Smooth muscle cell (in vitro differentiated cells): ENCODE data around the gene LHFPL3. TPM values are rescaled to one million over a fixed set of nuclear protein-coding genes. Genes with fewer than 3 reads are reported as not detected.

Experiments used
- DNase-seq: peaks from one replicate; lab custom pipeline; 2025; ENCODE audit not compliant: unreplicated experiment; lab: John Stamatoyannopoulos, UW
- H2AFZ ChIP-seq: fragments of 200-600 bp; sonication (generic); 2 replicates; pipeline ENCODE4 v1.6.0; 2016; ENCODE audit warnings: antibody characterized with exemption, low read depth, mild to moderate bottlenecking
- H3F3A ChIP-seq: fragments of 200-600 bp; sonication (generic); 2 replicates; pipeline ENCODE4 v1.6.0; 2017; ENCODE audit warnings: antibody characterized with exemption, low read depth
- H3K27ac ChIP-seq: fragments of 200-600 bp; sonication (generic); 2 replicates; pipeline ENCODE4 v1.5.1; 2016; ENCODE audit warnings: low read depth, mild to moderate bottlenecking
- H3K27me3 ChIP-seq: fragments of 200-600 bp; sonication (generic); 2 replicates; pipeline ENCODE4 v1.6.1; 2016; ENCODE audit warnings: low read depth, mild to moderate bottlenecking
- H3K36me3 ChIP-seq: fragments of 200-600 bp; sonication (generic); 2 replicates; pipeline ENCODE4 v1.5.1; 2016; ENCODE audit warnings: low read depth
- H3K4me1 ChIP-seq: fragments of 200-600 bp; sonication (generic); 2 replicates; pipeline ENCODE4 v1.5.1; 2016; ENCODE audit warnings: low read depth
- H3K4me2 ChIP-seq: fragments of 200-600 bp; sonication (generic); 2 replicates; pipeline ENCODE4 v1.6.0; 2016; ENCODE audit warnings: mild to moderate bottlenecking
- H3K4me3 ChIP-seq: fragments of 200-600 bp; sonication (generic); 2 replicates; pipeline ENCODE4 v1.5.1; 2016; ENCODE audit warnings: mild to moderate bottlenecking
- H3K79me2 ChIP-seq: fragments of 200-600 bp; sonication (generic); 2 replicates; pipeline ENCODE4 v1.6.0; 2016; ENCODE audit warnings: low read depth, mild to moderate bottlenecking
- H3K9ac ChIP-seq: fragments of 200-600 bp; sonication (generic); 2 replicates; pipeline ENCODE4 v1.6.0; 2016; ENCODE audit warnings: low read depth
- H3K9me3 ChIP-seq: fragments of 200-600 bp; sonication (generic); replicated peaks from 2 replicates; pipeline ENCODE4 v1.5.1; 2016; ENCODE audit warnings: low read depth
- H4K20me1 ChIP-seq: fragments of 200-600 bp; sonication (generic); 2 replicates; pipeline ENCODE4 v1.6.0; 2016; ENCODE audit warnings: low read depth
- CTCF ChIP-seq: fragments of 200-600 bp; sonication (generic); IDR thresholded peaks from 2 replicates; pipeline ENCODE4 v1.5.1; 2017; ENCODE audit warnings: borderline replicate concordance, mild to moderate bottlenecking, antibody characterized with exemption; ENCODE audit not compliant: insufficient read depth, poor library complexity, severe bottlenecking
- WGBS: methylation state at CpG from one replicate; pipeline ENCODE4 v1.1.7; 2016; ENCODE audit warnings: low lambda C conversion rate; 5-methylcytosine and 5-hydroxymethylcytosine counted together
- polyA plus RNA-seq: library from polyadenylated mRNA; unstranded; fragments of >200 nt; fragmentation: Nextera tagmentation; extraction: Ambion mirVana; gene quantifications from 2 replicates; pipeline ENCODE4 v1.2.1, GENCODE V29; 2016
- total RNA-seq: library from RNA; depleted of rRNA; stranded (reverse); fragments of >200 nt; gene quantifications from 2 replicates; pipeline ENCODE4 v1.2.3, GENCODE V29; 2014

LHFPL3 gene
- total and polyA plus RNA-seq, 2 experiments from 2014 or later = not detected

- H3K27ac ChIP-seq = no peak overlapping the region
- no peaks in the 10 kb centered on the region for H3K9me3 ChIP-seq
- no peak overlapping the region for H2AFZ ChIP-seq
- no peak overlapping the region for H3K4me3 ChIP-seq
- H3K9ac ChIP-seq = no peak overlapping the region
- 75% methylated on average over 1 of the region's 1 CpG for WGBS
- DNase-seq = no peak
- no peak for TF ChIP-seq CTCF
- H3K27me3 ChIP-seq = no peaks in the 10 kb centered on the region
- no peaks in the 10 kb centered on the region for H3F3A ChIP-seq
- H4K20me1 ChIP-seq = no peaks in the 10 kb centered on the region
- no peaks in the 10 kb centered on the region for H3K4me1 ChIP-seq
- H3K79me2 ChIP-seq = no peaks in the 10 kb centered on the region
- no peak overlapping the region for H3K4me2 ChIP-seq
- no peaks in the 10 kb centered on the region for H3K36me3 ChIP-seq
Measured at GRCh38 chr7:104652865-104653264, 324.5 kb downstream of the LHFPL3 start.

GRCh38 chr7:104653825-104654401 lies 325.5 kb downstream of the LHFPL3 start:
- no peak overlapping the region for H3K9ac ChIP-seq
- no peaks in the 10 kb centered on the region for H3F3A ChIP-seq
- H3K36me3 ChIP-seq = no peaks in the 10 kb centered on the region
- H3K4me1 ChIP-seq = no peaks in the 10 kb centered on the region
- H3K27ac ChIP-seq = no peak overlapping the region
- no peaks in the 10 kb centered on the region for H3K9me3 ChIP-seq
- no peak overlapping the region for H2AFZ ChIP-seq
- no peak overlapping the region for H3K4me3 ChIP-seq
- 71% methylated on average over 4 of the region's 4 CpGs for whole genome bisulfite sequencing
- H3K79me2 ChIP-seq = no peaks in the 10 kb centered on the region
- no peaks in the 10 kb centered on the region for H3K27me3 ChIP-seq
- no peaks in the 10 kb centered on the region for H4K20me1 ChIP-seq
- no peak overlapping the region for H3K4me2 ChIP-seq
- no peak for DNase-seq
- no peak for TF ChIP-seq CTCF

GRCh38 chr7:104655592-104655991 lies 327.2 kb downstream of the LHFPL3 start:
- H3K9ac ChIP-seq = no peak overlapping the region
- H3K9me3 ChIP-seq = no peaks in the 10 kb centered on the region
- WGBS = 72% methylated on average over 3 of the region's 3 CpGs
- no peaks in the 10 kb centered on the region for H3K36me3 ChIP-seq
- no peaks in the 10 kb centered on the region for H4K20me1 ChIP-seq
- H3F3A ChIP-seq = no peaks in the 10 kb centered on the region
- H3K4me3 ChIP-seq = no peak overlapping the region
- H3K27me3 ChIP-seq = no peaks in the 10 kb centered on the region
- H3K27ac ChIP-seq = no peak overlapping the region
- DNase-seq = no peak
- no peaks in the 10 kb centered on the region for H3K4me1 ChIP-seq
- no peak for TF ChIP-seq CTCF
- no peaks in the 10 kb centered on the region for H3K79me2 ChIP-seq
- no peak overlapping the region for H2AFZ ChIP-seq
- H3K4me2 ChIP-seq = no peak overlapping the region

GRCh38 chr7:104656467-104656866 lies 328.1 kb downstream of the LHFPL3 start:
- WGBS = 100% methylated on average over 1 of the region's 1 CpG
- Histone ChIP-seq H3K27me3 (no peaks in the 10 kb centered on the region), H3K9me3 (no peaks in the 10 kb centered on the region), H3K4me2 (no peak overlapping the region), H3K4me3 (no peak overlapping the region), H2AFZ (no peak overlapping the region), H3F3A (no peaks in the 10 kb centered on the region), H3K79me2 (no peaks in the 10 kb centered on the region), H3K27ac (no peak overlapping the region), H3K36me3 (no peaks in the 10 kb centered on the region), H3K4me1 (no peaks in the 10 kb centered on the region), H4K20me1 (no peaks in the 10 kb centered on the region), H3K9ac (no peak overlapping the region)
- no peak for DNase-seq
- no peak for TF ChIP-seq CTCF
